ENCODE data around the gene HIP1R. TPM values are rescaled to one million over a fixed set of nuclear protein-coding genes. Genes with fewer than 3 reads are reported as not detected.
A peak's percentile ranks its signal among the peaks of the same experiment; 100 is the strongest.

HIP1R gene
- total and polyA plus RNA-seq, 10 of the 15 experiments (the other 5 are each of a cell fraction or from before 2014, with no cell fraction given), result 0.18 to 27.7 (median 11.7) TPM

DNA sequence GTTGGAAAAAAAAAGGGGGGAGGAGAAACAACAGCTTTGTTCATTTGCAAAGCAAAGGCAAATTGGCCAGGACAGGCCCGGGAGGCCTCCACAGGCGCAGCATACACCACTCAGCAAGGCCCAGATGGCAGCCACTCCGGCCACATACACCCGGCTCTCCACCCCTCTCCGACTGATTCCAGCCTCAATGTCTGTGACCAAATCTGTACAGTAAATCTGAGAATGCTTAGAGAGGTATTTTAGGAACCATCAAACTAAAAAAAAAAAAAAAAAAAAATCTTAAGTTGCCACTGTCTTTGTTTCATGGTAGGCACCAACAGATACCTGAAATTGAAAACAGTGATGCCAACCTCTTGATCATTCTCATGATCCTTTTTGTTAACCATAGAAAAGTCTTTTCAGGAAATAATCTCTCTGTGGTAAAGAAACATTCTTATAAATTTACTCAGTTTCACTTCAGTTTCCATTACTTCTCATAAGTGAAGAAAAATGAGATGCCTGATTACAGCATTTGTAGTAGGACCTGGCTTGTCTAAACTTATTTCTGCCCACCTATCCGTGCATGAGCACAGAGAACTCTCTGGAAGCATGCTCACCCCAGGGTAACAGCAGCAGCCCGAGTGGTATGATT lies 40.4 kb downstream of the HIP1R start:
- peak overlapping the region; percentile 58 for H3K4me2 ChIP-seq (ENCODE audit: control insufficient read depth, insufficient read depth)
- intact Hi-C loops (cut with micrococcal nuclease; ENCODE audit: unreplicated experiment), result loop anchor here (10.0 kb wide), 1 partner anchor 359 kb away; the partner anchor contains the start of genes MPHOSPH9 and MTRFR
- peak in 1 of 2 experiments; percentile 44; a peak in 1 of 4 replicates for TF ChIP-seq ETV6 (conservative IDR thresholded peaks at IDR 0.05 in 1 of 2, IDR thresholded peaks at IDR 0.05 in 1 of 2; ENCODE audit: borderline replicate concordance in 1 of 2, low read depth in 1 of 2)
- no peak for TF ChIP-seq YY1 (IDR thresholded peaks at IDR 0.05; ENCODE audit: low read depth, low read length)
- TF ChIP-seq, protein P1, sequence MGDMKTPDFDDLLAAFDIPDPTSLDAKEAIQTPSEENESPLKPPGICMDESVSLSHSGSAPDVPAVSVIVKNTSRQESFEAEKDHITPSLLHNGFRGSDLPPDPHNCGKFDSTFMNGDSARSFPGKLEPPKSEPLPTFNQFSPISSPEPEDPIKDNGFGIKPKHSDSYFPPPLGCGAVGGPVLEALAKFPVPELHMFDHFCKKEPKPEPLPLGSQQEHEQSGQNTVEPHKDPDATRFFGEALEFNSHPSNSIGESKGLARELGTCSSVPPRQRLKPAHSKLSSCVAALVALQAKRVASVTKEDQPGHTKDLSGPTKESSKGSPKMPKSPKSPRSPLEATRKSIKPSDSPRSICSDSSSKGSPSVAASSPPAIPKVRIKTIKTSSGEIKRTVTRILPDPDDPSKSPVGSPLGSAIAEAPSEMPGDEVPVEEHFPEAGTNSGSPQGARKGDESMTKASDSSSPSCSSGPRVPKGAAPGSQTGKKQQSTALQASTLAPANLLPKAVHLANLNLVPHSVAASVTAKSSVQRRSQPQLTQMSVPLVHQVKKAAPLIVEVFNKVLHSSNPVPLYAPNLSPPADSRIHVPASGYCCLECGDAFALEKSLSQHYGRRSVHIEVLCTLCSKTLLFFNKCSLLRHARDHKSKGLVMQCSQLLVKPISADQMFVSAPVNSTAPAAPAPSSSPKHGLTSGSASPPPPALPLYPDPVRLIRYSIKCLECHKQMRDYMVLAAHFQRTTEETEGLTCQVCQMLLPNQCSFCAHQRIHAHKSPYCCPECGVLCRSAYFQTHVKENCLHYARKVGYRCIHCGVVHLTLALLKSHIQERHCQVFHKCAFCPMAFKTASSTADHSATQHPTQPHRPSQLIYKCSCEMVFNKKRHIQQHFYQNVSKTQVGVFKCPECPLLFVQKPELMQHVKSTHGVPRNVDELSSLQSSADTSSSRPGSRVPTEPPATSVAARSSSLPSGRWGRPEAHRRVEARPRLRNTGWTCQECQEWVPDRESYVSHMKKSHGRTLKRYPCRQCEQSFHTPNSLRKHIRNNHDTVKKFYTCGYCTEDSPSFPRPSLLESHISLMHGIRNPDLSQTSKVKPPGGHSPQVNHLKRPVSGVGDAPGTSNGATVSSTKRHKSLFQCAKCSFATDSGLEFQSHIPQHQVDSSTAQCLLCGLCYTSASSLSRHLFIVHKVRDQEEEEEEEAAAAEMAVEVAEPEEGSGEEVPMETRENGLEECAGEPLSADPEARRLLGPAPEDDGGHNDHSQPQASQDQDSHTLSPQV (IDR thresholded peaks at IDR 0.05), result no peak
- TF ChIP-seq ZZZ3 (IDR thresholded peaks at IDR 0.05; ENCODE audit: control insufficient read depth, insufficient read length, low read depth), result no peak
- TF ChIP-seq CHD2 (IDR thresholded peaks at IDR 0.05; ENCODE audit: borderline replicate concordance, low read depth, low read length), result no peak
- no peak for TF ChIP-seq ZNF622 (IDR thresholded peaks at IDR 0.05)
- no peak for TF ChIP-seq SUPT20H (IDR thresholded peaks at IDR 0.05; ENCODE audit: borderline replicate concordance, control insufficient read depth, low read depth, low read length)
- TF ChIP-seq SUZ12 (IDR thresholded peaks at IDR 0.05; ENCODE audit: unreplicated experiment), result no peak
- no peak for TF ChIP-seq SMAD1 (IDR thresholded peaks at IDR 0.05; ENCODE audit: low read depth, partially characterized antibody)
- no peak for TF ChIP-seq SREBF1 (IDR thresholded peaks at IDR 0.05; ENCODE audit: low read length)
- peak; percentile 18; the same call in 1 of the 2 replicates for TF ChIP-seq CREM (IDR thresholded peaks at IDR 0.05; ENCODE audit: low read depth)
- TF ChIP-seq ESRRA (IDR thresholded peaks at IDR 0.05; ENCODE audit: low read length), result no peak
- no peak for TF ChIP-seq IRF4 (IDR thresholded peaks at IDR 0.05; ENCODE audit: low read depth, low read length)
- TF ChIP-seq, protein P2, sequence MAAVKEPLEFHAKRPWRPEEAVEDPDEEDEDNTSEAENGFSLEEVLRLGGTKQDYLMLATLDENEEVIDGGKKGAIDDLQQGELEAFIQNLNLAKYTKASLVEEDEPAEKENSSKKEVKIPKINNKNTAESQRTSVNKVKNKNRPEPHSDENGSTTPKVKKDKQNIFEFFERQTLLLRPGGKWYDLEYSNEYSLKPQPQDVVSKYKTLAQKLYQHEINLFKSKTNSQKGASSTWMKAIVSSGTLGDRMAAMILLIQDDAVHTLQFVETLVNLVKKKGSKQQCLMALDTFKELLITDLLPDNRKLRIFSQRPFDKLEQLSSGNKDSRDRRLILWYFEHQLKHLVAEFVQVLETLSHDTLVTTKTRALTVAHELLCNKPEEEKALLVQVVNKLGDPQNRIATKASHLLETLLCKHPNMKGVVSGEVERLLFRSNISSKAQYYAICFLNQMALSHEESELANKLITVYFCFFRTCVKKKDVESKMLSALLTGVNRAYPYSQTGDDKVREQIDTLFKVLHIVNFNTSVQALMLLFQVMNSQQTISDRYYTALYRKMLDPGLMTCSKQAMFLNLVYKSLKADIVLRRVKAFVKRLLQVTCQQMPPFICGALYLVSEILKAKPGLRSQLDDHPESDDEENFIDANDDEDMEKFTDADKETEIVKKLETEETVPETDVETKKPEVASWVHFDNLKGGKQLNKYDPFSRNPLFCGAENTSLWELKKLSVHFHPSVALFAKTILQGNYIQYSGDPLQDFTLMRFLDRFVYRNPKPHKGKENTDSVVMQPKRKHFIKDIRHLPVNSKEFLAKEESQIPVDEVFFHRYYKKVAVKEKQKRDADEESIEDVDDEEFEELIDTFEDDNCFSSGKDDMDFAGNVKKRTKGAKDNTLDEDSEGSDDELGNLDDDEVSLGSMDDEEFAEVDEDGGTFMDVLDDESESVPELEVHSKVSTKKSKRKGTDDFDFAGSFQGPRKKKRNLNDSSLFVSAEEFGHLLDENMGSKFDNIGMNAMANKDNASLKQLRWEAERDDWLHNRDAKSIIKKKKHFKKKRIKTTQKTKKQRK (IDR thresholded peaks at IDR 0.05; ENCODE audit: low read depth, low read length), result no peak

More for the DNA sequence above, 40.4 kb downstream of the HIP1R start:
- under 1% methylated on average over 7 of the region's 7 CpGs for WGBS (ENCODE audit: insufficient coverage, insufficient replicate concordance, low lambda C conversion rate, missing lambda C conversion rate)
- H3K36me3 ChIP-seq (ENCODE audit: control insufficient read depth in 2 of 2, insufficient read depth in 2 of 2, low read length in 1 of 2), result peaks cover 0 to 10% of the 10 kb centered on the region in 2 experiments; a peak in 2 of 4 replicates
- CTCF ChIA-PET, result interaction anchor here (1.5 to 8.9 kb wide), 2 partner anchors 20 to 77 kb away, joined by 7 to 107 read pairs; partner anchors contain the start of gene VPS37B
- no peaks in the 10 kb centered on the region; a peak in 1 of 4 replicates for H3K27me3 ChIP-seq (replicated peaks in 1 of 2; ENCODE audit: control insufficient read depth in 2 of 2, insufficient read depth in 2 of 2, low read length in 1 of 2)
- H3K79me2 ChIP-seq (ENCODE audit: control insufficient read depth, insufficient read depth, low read length), result peaks cover 11% of the 10 kb centered on the region
- no peak overlapping the region for H2AFZ ChIP-seq (ENCODE audit: control insufficient read depth, low read depth, low read length)
- FAIRE-seq (peak; percentile 78), ATAC-seq (peak; percentile 79), DNase-seq (ENCODE audit: low read depth, low spot score) (peak; percentile 70)
- BruUV-seq (replicated peaks), result TSS peak; percentile 31
- SMC1A ChIA-PET (ENCODE audit: uncharacterized antibody, unreplicated experiment), result interaction anchor here (1.7 to 1.8 kb wide), 3 partner anchors 10 to 16 kb away, joined by 5 to 8 read pairs (median 8); no protein-coding TSS in a partner anchor
- no peaks in the 10 kb centered on the region for H4K20me1 ChIP-seq (ENCODE audit: control insufficient read depth, insufficient read depth)
- H3K9me3 ChIP-seq (replicated peaks; ENCODE audit: control insufficient read depth, insufficient read depth, low read length), result no peaks in the 10 kb centered on the region
- H3K9ac ChIP-seq (ENCODE audit: control insufficient read depth, insufficient read depth, low read length), result no peak overlapping the region
- POLR2A ChIA-PET, result interaction anchor here (0.5 to 1.9 kb wide), 3 partner anchors 20 to 1023 kb away, joined by 3 to 5 read pairs (median 4); partner anchors contain the start of gene VPS37B
- H3K4me3 ChIP-seq, result peak overlapping the region; percentile 34; the same call in 1 of the 2 replicates
- H3K4me1 ChIP-seq (ENCODE audit: control insufficient read depth, insufficient read depth, low read length), result peaks cover 49% of the 10 kb centered on the region
- RAD21 ChIA-PET (ENCODE audit: unreplicated experiment), result interaction anchor here (1.2 kb wide), 2 partner anchors 16 to 26 kb away, joined by 3 to 5 read pairs; no protein-coding TSS in a partner anchor
- peak overlapping the region; percentile 49; the same call in 1 of the 2 replicates for H3K27ac ChIP-seq (ENCODE audit: control insufficient read depth, insufficient read depth)
- in situ Hi-C loops (cut with MboI), result no loop called here

Data from GM12878 (cell line).